ENCODE results near the gene KIAA0513.

DNA sequence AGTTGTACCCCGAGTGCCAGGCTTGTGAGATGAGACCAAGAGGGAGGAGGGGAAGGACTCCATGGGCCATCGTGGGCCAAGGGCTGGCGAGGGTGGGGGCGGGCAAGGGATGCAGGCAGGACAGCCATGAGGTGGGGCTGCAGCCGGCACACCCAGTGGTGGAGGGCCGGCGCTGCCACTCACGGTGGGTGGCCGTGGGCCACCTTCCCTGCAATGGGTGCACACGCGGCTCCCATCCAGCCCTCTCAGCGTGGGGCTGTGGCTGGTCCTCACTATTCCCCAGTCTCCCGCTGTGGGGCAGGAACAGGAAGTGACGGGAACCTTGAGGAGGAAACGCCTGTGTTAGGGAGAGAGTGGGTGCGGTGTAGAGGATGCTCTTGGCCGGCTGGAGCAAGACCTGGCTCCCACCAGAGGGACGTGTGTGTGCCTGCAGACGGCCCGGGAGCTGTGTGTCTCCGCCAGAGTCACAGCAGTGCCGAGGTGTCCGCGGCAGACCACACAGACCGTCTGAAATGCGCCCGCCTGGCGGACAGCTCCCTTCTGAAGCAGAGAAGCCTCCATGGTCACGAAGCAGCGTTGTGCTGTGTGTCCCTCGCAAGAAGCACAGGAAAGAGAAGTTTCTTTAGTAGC, 61.1 kb downstream of the KIAA0513 start:
- TF ChIP-seq CTCF (conservative IDR thresholded peaks at IDR 0.05 in 1 of 2, IDR thresholded peaks at IDR 0.05 in 1 of 2; ENCODE audit: extremely low read depth in 1 of 2, insufficient read depth in 1 of 2, low read depth in 1 of 2, low read length in 2 of 2) (no peak), EZH2 (IDR thresholded peaks at IDR 0.05; ENCODE audit: borderline replicate concordance, low read length) (no peak)

Measured in mammary epithelial cell (primary cell).